Esophagus squamous epithelium (tissue), 4 donors: Measurements from ENCODE around the gene DGKB.

Source experiments
- POLR2A ChIP-seq, 4 donors: fragments of 450-650 bp; IDR thresholded peaks; one replicate each; pipeline ENCODE4 v1.6.1; 2017; ENCODE audit warnings: antibody characterized with exemption in 4 of 4, mild to moderate bottlenecking in 4 of 4, moderate library complexity in 3 of 4
- TF ChIP-seq, protein P1 (sequence below), 6 experiments: fragments of 450-650 bp in 4 of 6; fragments of 200-600 bp in 2 of 6; sonication (generic) in 2 of 6; IDR thresholded peaks; one replicate each; pipeline ENCODE4 v1.5.1; 2016 to 2019; ENCODE audit warnings: antibody characterized with exemption in 6 of 6, mild to moderate bottlenecking in 4 of 6, moderate library complexity in 4 of 6

DNA sequence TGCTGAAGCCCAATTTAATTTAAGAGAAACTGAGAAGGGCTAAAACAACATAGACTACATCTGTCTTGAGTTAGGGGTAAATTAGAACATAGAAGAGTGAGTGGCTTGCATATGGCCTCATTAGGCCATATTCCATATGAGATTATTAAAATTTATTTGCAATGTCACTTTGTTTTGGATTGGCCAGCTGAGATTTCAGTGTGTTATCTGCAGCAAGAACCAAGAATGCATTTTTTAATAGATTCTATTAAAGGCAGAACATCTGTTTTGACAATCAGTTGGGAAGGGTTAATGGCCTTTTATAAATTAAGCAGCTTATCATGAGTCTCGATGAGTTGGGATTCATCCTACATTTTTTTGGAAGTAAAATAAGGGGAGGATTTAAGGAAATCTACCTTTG lies 236.2 kb downstream of the DGKB start:
- TF ChIP-seq, protein P1, sequence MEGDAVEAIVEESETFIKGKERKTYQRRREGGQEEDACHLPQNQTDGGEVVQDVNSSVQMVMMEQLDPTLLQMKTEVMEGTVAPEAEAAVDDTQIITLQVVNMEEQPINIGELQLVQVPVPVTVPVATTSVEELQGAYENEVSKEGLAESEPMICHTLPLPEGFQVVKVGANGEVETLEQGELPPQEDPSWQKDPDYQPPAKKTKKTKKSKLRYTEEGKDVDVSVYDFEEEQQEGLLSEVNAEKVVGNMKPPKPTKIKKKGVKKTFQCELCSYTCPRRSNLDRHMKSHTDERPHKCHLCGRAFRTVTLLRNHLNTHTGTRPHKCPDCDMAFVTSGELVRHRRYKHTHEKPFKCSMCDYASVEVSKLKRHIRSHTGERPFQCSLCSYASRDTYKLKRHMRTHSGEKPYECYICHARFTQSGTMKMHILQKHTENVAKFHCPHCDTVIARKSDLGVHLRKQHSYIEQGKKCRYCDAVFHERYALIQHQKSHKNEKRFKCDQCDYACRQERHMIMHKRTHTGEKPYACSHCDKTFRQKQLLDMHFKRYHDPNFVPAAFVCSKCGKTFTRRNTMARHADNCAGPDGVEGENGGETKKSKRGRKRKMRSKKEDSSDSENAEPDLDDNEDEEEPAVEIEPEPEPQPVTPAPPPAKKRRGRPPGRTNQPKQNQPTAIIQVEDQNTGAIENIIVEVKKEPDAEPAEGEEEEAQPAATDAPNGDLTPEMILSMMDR (IDR thresholded peaks at IDR 0.05): no peak
- no peak for TF ChIP-seq POLR2A (IDR thresholded peaks at IDR 0.05)
